NCI-H146 (cell line): ENCODE results near the gene SBF2.
A peak's percentile ranks its signal among the peaks of the same experiment; 100 is the strongest.
"Not testable (repeated sequence)": the region's sequence is repeated elsewhere in the genome, so short reads cannot be mapped to it uniquely, and the experiment has no call there.

Experiments used
- DNase-seq: peaks from one replicate; lab custom pipeline; 2025; lab: John Stamatoyannopoulos, UW

Gene SBF2

DNA sequence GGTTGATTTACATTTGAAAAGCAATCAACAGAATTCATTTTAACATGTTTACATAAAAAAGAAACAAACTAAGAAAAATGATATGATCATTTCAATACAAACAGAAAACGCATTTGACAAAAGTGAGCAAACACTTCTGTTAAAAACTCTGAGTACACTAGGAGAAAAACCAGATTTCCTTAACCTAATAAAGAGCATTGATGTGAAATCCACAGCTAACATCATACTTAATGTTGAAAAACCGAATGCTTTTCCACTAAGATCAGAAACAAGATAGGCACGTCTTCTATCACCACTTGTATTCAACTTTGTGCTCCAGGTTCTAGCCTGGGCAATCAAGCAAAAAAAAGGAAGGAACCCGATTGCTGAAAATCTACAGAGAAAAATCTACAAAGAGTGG lies 227.6 kb downstream of the SBF2 start:
- DNase-seq, result no peak

DNA sequence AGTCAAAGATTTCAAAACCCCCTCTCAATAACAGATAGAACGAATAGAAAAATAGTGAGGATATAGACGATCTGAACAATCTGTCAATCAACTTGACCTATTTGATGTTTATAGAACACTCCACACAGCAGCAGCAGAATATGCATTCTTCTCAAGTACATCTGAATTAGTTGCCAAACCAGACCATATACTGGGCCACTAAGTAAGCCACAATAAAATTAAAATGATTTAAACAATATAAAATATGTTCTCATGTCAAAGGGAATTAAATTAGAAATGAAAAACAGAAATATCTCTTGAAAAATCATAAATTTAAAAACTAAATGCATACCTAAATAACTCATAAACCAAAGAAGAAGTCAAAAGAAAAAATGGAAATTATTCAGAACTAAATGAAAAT lies 229.2 kb downstream of the SBF2 start:
- DNase-seq, result no peak

DNA sequence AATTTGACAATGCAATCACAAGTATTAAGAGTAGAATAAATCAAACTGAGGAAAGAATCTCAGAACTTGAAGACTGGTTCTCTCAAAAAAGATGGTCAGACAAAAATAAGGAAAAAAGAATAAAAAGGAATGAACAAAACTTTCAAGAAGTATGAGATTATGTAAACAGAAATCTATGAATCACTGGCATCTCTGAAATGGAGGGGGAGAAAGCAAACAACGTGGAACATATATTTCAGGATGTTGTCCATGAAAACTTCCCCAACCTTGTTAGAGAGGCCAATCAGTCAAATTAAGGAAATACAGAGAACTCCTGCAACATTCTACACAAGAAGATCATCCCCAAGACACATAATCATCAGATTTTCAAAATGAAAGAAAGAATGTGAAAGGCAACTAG lies 235.7 kb downstream of the SBF2 start:
- DNase-seq, result no peak

DNA sequence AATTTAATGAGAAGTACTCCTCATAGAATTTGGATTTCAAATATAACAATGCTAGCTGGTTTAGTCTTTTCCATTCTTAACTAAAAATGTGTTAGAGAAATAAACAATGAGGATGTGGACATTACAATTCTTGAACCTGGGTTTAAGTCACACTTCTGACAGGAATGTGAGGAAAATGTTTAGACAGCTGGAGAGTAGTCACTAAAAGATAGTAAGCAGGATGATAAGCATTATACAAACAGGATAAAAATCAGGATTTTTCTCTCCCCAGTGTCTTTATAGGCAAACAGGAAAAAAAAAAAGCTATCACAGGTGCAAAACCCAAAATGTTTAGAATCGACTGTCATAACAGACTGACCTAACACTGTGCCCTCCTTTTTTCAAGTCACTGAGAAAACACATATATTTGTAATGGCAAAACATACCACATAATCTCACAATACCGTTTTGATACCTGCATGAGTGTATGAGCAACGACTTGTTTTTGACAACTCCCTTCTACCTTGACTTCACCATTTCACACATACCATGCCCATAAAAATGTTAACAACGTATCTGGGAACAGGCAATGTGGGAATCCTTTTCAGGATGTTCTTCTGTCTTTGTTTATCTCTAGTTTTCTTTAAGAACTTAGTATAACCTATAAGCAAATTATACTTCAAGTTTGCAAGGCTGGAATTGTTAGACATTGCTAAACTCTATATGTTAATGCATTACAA lies 242.0 kb downstream of the SBF2 start:
- DNase-seq, result no peak

DNA sequence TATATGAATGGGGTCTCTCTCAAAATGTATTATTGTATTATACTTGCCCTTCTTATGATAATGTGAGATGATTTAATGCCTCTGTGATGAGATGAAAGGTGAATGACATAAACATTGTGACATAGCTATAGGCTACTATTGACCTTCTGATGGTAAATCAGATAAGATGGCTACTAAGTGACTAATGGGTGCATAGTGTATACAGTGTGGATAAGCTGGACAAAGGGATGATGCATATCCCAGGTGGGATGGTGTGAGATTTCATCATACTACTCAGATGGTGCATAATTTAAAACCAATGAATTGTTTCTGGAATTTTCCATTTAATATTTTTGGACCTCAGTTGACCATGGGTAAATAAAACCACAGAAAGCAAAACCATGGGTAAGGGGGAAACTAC lies 243.5 kb downstream of the SBF2 start:
- peak; percentile 50 for DNase-seq

DNA sequence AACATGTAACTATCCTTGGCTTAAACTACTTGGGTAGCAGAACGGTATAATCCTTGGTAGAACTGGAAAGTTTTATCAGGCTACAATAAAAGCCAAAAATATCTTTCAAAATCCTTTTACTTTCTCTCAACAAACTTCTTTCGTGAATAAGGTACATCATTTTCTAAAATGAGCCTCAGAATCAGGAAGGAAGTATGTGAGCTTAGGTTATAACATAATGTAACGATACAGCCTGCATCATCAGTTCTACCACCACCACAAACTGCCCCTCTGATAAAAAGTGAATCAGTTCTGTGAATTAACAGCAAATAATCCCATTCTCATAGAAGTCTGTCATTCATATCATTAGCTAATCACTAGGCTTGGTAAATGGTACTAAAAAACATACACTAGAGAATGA lies 244.3 kb downstream of the SBF2 start:
- no peak for DNase-seq

DNA sequence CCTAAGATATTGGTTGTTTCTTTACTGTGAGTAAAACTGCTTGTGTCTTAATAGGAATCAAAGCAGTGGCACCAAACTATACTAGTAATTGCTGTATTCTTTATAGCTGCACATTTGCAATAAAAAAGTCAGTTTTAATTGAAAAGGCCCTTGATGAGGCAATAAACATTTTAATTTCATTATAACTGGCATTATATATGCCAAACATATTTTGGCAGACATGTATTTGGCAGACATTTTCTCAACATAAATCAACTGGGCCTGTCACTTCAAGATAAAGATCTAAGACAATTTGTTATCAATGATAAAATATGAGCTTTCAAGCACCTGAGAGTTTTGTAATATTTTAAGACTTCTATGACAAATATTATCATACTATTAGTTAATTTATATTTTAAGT lies 245.7 kb downstream of the SBF2 start:
- no peak for DNase-seq

DNA sequence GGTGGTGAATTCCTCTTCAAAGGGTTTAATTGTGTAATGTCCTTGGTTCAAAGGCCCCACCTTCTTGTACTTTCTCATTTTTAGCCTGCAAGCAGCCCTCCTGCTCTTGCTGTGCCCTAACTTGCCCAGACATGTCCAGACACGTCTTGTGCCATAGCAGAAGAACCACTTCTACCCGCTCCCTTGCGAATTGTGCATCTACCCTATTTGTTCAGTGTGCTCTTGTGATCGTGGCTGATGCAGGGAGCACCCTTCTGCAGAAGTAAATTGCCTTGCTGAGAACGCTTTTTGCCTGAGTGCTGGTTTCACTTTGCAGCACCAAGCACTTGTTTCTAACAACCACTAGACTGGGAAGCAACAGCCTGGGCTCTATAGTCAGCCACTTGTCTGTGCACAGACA lies 249.4 kb downstream of the SBF2 start:
- DNase-seq, result no peak

DNA sequence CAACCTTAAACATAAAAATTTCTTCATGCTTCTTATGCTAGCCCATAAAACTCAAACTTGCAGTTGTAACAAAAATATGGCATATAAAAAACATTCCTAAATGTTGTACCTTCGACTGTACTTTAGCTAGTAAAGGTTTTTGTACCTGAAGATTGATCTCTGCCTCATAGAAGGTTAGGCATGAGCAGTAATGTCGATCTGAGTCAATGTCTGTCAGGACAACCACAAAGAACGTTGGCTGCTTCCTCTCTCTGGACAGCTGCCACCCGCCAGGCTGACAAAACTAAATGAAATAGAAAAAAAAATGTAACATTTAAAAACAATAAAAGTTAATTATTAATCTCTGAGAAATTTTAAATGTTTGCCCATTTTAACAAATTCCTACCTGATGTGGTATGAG lies 251.3 kb downstream of the SBF2 start:
- no peak for DNase-seq

DNA sequence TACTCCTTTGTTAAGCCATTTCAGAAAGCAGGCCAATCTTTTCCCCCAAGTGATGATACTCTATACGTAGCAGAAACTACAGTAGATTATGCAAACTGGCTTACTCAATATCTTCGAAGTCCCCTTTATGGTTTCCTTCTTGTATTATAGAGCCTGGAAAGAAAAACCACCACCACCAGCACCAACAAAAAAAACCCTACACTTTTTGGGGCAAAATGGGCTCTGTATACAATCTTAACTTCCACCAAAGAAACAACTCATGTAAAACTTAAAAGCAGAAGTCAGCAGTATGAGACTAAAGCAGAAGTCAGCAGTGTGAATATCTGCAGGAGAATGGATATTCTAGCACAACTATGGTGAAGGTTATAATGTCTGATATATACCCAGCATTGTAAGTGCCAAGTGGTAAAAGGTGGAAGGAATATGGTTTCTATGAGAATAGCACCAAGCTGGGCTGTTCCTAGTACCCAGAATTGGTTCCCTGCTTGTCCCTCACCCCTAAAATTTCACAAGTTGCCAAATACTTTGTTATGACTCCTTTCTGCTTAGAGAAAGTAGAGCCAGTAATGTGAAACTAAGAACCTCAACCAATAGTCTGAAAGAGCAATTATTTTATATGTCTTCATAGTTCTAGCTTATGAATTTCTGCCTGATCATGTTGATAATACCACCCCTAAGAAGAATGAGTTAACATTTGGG lies 252.1 kb downstream of the SBF2 start:
- DNase-seq, result no peak

DNA sequence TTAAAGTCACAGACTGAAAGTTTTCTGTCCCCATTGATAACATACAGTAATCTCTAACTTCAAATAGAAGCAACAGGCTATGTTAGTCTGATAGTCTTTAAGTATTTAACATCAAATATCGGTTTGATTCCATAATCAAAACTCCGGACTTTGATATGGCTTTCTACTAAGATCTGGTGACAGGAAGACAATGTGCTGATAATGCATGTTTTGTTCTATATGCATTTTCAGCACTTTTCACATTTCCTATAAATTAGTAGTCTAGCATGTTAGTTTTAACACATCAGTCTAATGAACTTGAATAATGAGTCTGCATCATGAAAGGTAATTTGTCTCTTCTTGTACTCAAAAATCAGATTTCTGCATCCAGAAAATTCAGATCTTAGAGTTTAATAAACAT lies 252.7 kb downstream of the SBF2 start:
- DNase-seq, result no peak

DNA sequence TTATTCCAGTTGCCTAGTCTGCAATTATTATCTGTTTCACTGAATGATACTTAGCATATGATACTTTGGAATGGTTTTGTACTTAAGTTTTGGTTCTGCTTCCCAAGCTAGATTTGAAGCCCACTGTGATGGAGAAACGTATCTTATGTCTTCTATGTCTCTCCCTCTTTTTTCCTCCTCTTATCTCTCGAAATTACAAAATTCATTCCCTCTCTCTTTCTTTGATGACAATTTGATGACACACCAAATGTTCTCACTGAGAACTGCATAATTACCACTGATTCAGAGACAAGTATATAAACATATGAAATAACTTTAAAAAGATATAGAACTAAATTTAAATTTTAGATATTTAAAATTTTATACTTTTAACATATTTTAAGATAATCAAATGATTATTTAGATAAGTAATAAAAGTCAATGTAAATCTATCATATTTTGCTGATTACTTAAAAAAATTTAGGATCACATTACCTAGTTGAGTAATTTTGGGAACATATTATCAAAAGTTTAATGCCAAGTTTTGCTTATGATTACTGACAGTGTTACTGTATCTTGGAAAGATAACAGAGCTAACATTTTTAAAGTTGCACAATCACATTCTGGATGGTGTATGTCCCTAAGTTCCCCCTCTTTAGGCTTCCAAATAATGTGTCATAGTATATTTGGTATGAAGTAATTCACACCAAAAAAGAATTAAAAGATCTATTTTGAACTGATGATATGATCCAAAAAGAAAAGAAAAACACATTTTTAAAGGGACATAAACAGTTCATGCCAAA lies 255.3 kb downstream of the SBF2 start:
- no peak for DNase-seq

DNA sequence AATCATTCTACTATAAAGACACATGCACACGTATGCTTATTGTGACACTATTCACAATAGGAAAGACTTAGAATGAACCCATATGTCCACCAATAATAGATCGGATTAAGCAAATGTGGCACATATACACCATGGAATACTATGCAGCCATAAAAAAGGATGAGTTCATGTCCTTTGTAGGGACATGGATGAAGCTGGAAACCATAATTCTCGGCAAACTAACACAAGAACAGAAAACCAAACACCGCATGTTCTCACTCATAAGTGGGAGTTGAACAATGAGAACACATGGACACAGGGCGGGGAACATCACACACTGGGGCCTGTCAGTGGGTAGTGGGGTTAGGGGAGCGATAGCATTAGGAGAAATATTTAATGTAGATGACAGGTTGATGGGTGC lies 258.1 kb downstream of the SBF2 start:
- not testable (repeated sequence) for DNase-seq

DNA sequence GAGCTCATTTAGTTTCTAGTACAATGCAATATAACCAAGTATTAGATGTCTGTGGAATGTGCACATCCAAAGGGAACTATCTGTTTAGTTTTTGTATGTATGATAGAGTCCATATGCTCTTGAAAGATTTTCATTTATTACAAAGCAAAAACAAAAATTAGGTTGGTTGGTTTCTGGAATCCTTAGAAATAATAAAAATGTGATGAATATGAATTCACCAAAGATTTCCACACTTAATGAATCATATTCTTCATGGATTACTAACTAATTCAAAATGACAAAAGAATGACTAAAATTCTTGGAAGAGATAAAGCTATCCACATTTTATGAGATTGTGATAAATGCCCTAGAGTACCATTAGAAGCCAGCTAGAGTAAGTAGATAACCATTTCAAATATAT lies 261.1 kb downstream of the SBF2 start:
- no peak for DNase-seq

DNA sequence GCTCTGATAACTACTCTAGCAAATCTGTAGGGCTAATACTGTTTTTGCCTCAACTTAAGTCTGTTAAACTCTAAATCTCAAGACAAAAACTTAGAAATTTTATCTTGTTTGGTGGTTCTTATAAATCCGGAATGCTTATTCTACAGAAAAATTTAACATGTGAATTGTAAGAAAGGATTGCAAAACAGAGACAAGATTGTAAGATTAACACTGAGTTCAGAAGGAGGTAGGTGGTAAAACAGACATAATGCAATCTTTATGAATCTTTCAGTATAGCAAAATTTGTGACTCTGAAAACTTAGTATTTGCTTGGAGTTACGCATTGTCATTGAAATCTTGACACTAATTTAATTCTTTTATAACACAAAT lies 263.9 kb downstream of the SBF2 start:
- DNase-seq, result no peak

DNA sequence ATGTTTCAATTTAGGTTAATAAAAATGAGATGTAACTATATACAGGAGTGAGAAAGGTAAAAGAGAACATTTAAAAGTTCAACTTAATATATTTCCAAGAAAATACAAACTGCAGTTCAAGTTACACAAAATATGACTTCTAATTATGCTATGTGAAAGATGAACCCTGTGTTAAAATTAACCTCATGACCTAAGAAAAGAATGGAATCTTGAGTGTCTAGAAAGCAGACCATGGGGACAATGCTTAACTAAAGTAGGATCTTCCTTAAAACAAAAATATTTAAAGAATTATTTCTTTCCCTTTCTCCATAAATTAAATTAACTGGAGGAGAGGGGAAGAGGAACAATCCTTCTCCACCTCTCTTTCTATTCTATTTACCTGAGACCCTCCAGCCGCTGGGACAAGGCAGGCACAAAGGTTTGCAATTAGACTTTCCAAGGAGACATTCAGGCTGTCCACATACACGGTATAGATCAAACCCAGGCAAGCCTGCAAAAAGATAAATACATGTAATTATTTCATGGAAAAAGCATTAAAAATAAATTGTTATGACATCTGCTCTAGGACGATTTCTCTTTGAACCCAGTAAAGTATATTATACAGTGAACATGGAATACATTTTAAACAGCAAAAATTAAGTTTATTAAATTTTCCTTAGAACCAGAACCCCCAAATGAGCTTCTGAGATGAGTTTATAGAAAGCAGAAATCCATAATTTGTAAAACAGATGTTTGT lies 264.5 kb downstream of the SBF2 start:
- no peak for DNase-seq

DNA sequence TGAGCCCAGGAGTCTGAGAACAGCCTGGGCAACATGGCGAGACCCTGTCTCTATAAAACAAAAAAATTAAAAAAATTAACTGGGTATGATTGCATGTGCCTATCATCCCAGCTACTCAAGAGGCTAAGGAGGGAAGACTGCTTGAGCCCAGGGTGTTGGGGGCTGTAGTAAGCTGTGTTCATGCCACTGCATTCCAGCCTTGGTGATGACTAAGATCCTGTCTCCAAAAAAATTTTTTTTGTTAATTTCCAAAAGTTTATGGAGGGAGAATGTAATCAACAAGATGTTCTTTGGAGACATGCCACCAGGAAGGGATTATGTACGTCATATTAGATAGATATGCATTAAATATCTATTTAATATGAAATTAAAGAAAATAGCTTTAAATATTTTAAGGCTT lies 267.5 kb downstream of the SBF2 start:
- no peak for DNase-seq

DNA sequence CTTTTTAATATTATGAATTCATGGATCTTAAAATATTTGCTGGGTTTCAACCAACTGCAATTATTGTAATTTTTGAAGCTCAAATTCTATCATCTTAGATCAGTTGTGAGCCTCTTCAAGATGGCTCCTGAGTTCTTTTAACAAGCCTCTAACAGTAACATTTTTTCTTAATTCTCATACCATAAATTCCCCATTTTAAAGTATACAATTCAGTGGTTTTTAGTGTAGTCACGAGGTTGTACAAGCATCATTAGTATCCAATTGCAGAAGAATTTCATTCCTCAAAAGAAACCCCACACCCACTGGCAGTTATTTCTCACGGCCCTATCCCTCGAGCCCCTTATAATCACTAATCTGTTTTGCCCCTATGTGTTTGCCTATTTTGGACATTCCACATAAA lies 270.8 kb downstream of the SBF2 start:
- no peak for DNase-seq

DNA sequence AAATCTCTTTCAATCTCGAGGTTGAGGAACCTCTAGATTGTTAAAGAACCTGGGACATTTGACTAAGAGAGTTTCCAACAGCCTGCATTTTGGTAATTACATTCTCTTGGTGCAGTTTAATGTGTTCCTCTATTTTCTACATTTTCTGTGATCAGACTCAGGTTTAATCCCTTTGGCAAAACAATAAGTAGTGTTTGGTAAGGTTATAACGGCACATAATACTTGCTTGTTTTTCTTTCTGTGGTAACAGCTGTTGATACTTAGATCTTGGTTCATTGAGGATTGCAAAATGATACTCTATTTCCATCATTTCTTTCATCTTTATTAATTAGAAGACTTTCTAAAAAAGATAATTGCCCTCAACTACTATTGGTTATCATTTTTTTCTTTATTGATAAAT lies 271.3 kb downstream of the SBF2 start:
- no peak for DNase-seq

DNA sequence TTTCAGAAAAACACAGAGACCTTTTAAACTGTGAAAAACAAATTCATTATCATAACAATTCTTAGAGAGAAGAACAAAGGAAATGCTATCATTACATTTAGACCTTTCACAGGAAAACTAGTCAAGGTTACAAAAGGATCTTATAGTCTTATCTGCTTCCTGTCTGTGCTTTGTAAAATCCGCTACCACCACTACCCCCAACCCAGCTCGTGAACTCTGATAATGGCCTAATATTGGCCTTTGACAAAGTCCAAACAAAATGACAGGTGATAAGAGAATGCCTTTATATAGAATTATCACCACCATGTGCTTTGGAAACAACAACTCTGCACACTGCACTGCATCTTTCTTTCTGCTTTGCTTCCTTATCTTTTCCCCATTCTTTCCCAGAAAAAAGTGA lies 272.5 kb downstream of the SBF2 start:
- peak; percentile 87 for DNase-seq

DNA sequence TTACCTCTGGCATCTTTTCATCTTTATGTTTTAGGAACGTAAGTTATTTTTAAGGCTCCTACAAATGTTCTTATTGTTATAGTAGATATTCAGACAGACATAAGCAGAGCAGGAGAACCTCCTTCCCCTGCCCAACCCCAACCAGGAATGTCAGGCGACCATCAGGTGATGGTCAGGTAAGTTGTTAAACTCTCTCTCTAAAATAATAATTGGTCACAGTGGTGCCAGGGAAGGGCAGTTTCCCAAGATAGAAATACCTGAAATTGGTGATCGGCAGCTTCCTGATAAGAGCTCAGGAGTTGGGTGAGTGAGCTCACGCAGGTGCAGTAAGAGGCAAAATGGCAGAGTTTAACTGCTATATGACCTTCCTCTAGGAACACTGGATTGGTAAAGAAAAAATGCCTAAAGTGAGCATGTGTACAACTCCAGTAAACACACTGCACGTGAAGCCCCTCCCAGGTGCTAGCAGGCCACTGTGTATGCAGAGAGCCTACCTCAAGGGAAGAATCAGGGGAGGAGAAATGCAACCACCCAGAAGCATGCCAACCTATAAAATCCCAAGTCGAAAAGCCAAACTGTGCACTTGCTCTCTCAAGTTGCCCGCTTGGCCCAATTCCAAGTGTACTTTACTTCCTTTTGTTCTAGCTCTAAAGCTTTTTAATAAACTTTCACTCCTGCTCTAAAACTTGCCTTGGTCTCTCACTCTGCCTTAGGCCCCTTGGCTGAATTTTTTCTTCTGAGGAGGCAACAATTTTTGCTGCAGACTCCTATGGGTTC lies 273.9 kb downstream of the SBF2 start:
- DNase-seq, result peak; percentile 24

DNA sequence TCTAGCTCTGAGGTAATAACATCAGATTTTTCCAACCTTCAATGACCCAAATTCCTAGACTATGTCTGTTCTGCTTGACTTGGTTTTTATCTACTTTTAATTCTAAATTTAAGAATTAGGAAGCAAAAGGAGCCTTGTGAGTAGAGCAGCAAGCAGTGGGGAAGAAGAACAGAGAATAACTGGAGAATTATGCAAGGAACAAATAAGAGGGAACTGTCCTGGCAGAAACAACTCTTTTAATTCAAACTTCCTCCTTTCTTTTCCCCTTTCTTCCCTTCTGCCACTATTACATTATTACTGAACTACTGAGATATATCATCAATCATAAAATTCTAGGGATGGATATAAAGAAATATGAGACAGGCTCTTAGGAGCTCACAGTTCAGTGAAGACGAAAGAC lies 276.1 kb downstream of the SBF2 start:
- DNase-seq, result no peak
